ENCODE measurements around the gene BET1.

BET1 gene

DNA sequence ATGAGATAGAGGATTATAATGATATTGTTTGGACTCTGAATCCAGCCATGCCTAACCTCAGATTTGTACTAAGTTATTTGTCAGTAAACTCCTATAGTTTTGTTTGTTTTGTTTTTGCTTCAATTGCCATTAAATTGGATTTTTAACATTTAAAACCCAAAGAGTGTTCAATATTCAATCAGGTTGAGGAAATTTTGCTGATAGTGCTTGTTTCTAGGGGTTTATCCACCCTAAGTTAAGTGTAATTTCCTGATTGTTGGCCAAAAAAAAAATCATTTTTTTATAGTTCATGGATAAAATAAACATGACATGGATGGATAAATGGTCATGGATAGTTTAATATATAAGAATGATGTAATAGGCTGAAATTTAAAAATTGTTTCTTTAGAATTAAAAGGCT, 11.4 kb upstream of the BET1 start:
- Histone ChIP-seq H3K4me3 (ENCODE audit: insufficient read depth, low read depth, low read length) (no peak overlapping the region), H3K36me3 (ENCODE audit: control insufficient read depth, insufficient read depth, low read length) (no peaks in the 10 kb centered on the region), H3K4me1 (ENCODE audit: control insufficient read depth, insufficient read depth, low read length) (no peaks in the 10 kb centered on the region), H3K9me3 (ENCODE audit: control insufficient read depth, low read length) (no peaks in the 10 kb centered on the region), H3K27me3 (ENCODE audit: control insufficient read depth, insufficient read depth, low read length, poor library complexity, severe bottlenecking) (no peaks in the 10 kb centered on the region), H3K27ac (ENCODE audit: insufficient read depth, low read depth, low read length, poor library complexity, severe bottlenecking) (no peak overlapping the region)

DNA sequence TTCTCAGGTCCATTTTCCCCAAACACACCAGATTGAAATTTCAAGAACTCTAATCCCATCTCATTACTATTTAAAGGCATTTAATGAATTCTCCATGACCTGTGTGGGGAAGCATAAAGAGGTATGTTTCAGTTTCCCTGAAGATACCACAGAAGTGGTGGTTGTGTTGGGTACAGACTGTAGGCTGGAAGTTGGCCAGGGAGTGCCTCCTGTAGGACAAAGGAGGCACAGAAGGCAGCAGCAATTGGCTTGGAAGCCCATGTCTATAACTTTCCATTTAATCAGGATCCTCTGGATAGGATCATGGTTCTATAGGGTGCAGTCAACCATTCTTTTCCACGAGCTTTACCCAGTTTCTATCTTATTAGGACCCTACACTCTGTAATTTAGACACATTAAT, 8.6 kb upstream of the BET1 start:
- WGBS, 2 experiments, result 63 to 91% methylated on average over 1 of the region's 1 CpG
- no peak overlapping the region for H3K4me3 ChIP-seq (ENCODE audit: insufficient read depth, low read depth, low read length)
- H3K4me1 ChIP-seq (ENCODE audit: control insufficient read depth, insufficient read depth, low read length), result no peaks in the 10 kb centered on the region
- no peaks in the 10 kb centered on the region for H3K36me3 ChIP-seq (ENCODE audit: control insufficient read depth, insufficient read depth, low read length)
- no peak overlapping the region for H3K27ac ChIP-seq (ENCODE audit: insufficient read depth, low read depth, low read length, poor library complexity, severe bottlenecking)
- no peaks in the 10 kb centered on the region for H3K9me3 ChIP-seq (ENCODE audit: control insufficient read depth, low read length)
- no peaks in the 10 kb centered on the region for H3K27me3 ChIP-seq (ENCODE audit: control insufficient read depth, insufficient read depth, low read length, poor library complexity, severe bottlenecking)

DNA sequence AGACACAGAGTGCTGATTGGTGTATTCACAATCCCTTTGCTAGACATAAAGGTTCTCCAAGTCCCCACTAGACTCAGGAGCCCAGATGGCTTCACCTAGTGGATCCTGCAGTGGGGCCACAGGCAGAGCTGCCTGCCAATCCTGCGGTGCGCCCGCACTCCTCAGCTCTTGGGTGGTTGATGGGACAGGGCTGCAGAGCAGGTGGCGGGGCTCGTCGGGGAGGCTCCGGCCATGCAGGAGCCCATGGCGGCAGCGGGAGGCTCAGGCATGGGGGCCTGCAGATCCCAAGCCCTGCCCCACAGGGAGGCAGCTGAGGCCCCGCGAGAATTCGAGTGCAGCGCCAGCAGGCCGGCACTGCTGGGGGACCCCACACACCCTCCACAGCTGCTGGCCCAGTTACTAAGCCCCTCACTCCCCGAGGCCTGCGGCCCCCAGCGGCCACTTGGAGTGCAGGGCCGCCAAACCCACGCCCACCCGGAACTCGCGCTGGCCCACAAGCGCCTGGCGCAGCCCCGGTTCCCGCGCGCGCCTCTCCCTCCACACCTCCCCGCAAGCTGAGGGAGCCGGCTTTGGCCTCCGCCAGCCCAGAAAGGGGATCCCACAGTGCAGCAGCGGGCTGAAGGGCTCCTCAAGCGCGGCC, 7.7 kb upstream of the BET1 start:
- H3K4me3 ChIP-seq (ENCODE audit: insufficient read depth, low read depth, low read length), result no peak overlapping the region
- 92 to 93% methylated on average over 35 of the region's 35 CpGs for WGBS, 2 experiments
- no peaks in the 10 kb centered on the region for H3K36me3 ChIP-seq (ENCODE audit: control insufficient read depth, insufficient read depth, low read length)
- peaks cover under 1% of the 10 kb centered on the region for H3K27me3 ChIP-seq (ENCODE audit: control insufficient read depth, insufficient read depth, low read length, poor library complexity, severe bottlenecking)
- H3K27ac ChIP-seq (ENCODE audit: insufficient read depth, low read depth, low read length, poor library complexity, severe bottlenecking), result no peak overlapping the region
- no peaks in the 10 kb centered on the region for H3K9me3 ChIP-seq (ENCODE audit: control insufficient read depth, low read length)
- H3K4me1 ChIP-seq (ENCODE audit: control insufficient read depth, insufficient read depth, low read length), result no peaks in the 10 kb centered on the region

DNA sequence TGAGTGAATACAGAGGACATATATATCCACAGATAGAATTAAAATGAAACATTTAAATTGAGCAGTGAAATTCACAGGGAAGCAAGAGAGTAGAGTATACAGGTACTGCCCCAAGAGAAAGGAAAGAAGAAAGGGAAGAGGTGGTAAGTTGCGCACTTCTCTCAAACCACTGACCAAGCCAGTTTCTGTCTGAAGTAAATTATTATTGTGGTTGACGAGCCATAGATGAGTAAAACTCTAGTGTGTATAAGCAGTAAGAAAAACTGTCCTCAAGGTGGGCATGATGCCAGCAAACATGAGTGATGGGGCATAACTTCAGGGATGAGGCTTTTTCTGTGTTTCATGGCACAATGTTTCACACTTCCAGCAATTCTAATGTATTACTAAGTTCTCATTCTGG, 4.4 kb upstream of the BET1 start:
- H3K4me3 ChIP-seq (ENCODE audit: insufficient read depth, low read depth, low read length), result no peak overlapping the region
- H3K27ac ChIP-seq (ENCODE audit: insufficient read depth, low read depth, low read length, poor library complexity, severe bottlenecking), result no peak overlapping the region
- no peaks in the 10 kb centered on the region for H3K4me1 ChIP-seq (ENCODE audit: control insufficient read depth, insufficient read depth, low read length)
- H3K36me3 ChIP-seq (ENCODE audit: control insufficient read depth, insufficient read depth, low read length), result no peaks in the 10 kb centered on the region
- H3K9me3 ChIP-seq (ENCODE audit: control insufficient read depth, low read length), result no peaks in the 10 kb centered on the region
- H3K27me3 ChIP-seq (ENCODE audit: control insufficient read depth, insufficient read depth, low read length, poor library complexity, severe bottlenecking), result peaks cover 8% of the 10 kb centered on the region
- 96 to 97% methylated on average over 2 of the region's 2 CpGs for WGBS, 2 experiments

DNA sequence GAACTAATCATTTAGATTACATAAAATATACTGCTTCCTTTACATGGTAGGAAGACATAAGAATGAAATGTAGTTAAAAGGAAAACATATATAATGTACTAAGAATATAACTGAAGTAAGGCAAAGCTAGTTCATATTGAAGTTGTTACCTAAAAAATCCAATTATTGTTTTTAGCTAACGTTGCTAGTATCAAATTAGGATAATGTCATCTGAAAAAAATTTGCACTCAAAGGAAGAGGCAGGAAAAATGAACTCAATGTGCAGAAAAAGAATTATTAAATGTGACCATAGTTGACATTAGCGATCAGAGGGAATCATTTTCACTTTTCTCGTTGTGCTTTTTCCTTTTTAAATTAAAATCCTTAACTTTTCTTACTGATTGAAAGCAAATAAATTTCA, 1.6 kb upstream of the BET1 start:
- Histone ChIP-seq H3K4me1 (ENCODE audit: control insufficient read depth, insufficient read depth, low read length) (peaks cover 4% of the 10 kb centered on the region), H3K27ac (ENCODE audit: insufficient read depth, low read depth, low read length, poor library complexity, severe bottlenecking) (no peak overlapping the region), H3K27me3 (ENCODE audit: control insufficient read depth, insufficient read depth, low read length, poor library complexity, severe bottlenecking) (peaks cover 8% of the 10 kb centered on the region), H3K4me3 (ENCODE audit: insufficient read depth, low read depth, low read length) (no peak overlapping the region), H3K36me3 (ENCODE audit: control insufficient read depth, insufficient read depth, low read length) (no peaks in the 10 kb centered on the region), H3K9me3 (ENCODE audit: control insufficient read depth, low read length) (no peaks in the 10 kb centered on the region)
- WGBS, 2 experiments, result 97 to 100% methylated on average over 3 of the region's 3 CpGs

DNA sequence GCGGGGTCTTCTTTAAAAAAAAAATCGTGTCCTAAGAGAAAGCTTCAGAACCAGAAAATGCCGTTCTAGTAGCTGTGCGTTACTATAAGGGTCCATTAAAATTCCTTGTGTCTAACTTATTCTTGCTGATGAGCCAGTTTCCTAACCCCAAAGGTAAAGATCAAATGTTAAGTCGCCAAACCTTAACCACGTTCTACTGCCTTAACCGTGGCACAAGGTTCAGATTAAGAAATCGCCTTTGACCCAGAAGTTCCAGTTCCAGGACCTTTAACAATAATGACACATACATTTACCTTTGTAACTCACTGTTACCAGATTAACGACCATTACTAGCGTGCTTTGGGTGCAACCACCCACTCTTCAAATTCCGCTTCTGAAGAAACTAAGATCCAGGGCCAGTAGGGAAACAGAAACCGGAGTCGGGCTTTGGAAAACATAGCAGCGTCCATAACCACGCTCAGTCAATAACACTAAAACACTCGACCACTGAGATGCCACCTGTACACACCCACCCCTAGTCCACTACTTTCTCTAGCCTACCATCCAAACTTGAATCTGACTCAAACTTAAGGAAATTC, 620 bp downstream of the BET1 start:
- Histone ChIP-seq H3K9me3 (ENCODE audit: control insufficient read depth, low read length) (no peaks in the 10 kb centered on the region), H3K27ac (ENCODE audit: insufficient read depth, low read depth, low read length, poor library complexity, severe bottlenecking) (no peak overlapping the region), H3K27me3 (ENCODE audit: control insufficient read depth, insufficient read depth, low read length, poor library complexity, severe bottlenecking) (peaks cover 8% of the 10 kb centered on the region), H3K36me3 (ENCODE audit: control insufficient read depth, insufficient read depth, low read length) (no peaks in the 10 kb centered on the region), H3K4me3 (ENCODE audit: insufficient read depth, low read depth, low read length) (peak overlapping the region; percentile 81), H3K4me1 (ENCODE audit: control insufficient read depth, insufficient read depth, low read length) (peaks cover 4% of the 10 kb centered on the region)
- 16 to 17% methylated on average over 16 of the region's 16 CpGs for WGBS, 2 experiments

DNA sequence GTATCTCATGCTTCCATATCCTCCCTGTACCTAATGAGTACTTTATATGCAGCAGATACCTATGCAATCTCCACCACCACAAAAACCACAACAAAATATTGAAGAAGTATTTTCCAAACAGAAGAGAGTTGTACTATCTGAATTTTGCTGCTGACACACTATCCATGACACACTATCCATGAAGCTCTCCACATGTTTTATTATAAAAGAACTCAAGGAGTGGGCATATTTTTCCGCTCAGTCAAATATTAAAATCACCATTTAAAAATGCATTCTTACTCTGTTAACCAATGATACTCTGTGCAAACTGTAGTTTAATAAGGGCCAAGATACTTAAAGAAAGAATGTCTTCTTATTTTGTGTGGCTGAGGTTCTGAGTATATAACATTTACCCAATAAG, 2.8 kb downstream of the BET1 start:
- Histone ChIP-seq H3K9me3 (ENCODE audit: control insufficient read depth, low read length) (no peaks in the 10 kb centered on the region), H3K27ac (ENCODE audit: insufficient read depth, low read depth, low read length, poor library complexity, severe bottlenecking) (no peak overlapping the region), H3K4me1 (ENCODE audit: control insufficient read depth, insufficient read depth, low read length) (peaks cover 4% of the 10 kb centered on the region), H3K27me3 (ENCODE audit: control insufficient read depth, insufficient read depth, low read length, poor library complexity, severe bottlenecking) (peaks cover 3% of the 10 kb centered on the region), H3K36me3 (ENCODE audit: control insufficient read depth, insufficient read depth, low read length) (no peaks in the 10 kb centered on the region), H3K4me3 (ENCODE audit: insufficient read depth, low read depth, low read length) (no peak overlapping the region)
- 100% methylated on average over 1 of the region's 1 CpG; no CpG with 5 or more reads in 1 of the 2 experiments for WGBS, 2 experiments

DNA sequence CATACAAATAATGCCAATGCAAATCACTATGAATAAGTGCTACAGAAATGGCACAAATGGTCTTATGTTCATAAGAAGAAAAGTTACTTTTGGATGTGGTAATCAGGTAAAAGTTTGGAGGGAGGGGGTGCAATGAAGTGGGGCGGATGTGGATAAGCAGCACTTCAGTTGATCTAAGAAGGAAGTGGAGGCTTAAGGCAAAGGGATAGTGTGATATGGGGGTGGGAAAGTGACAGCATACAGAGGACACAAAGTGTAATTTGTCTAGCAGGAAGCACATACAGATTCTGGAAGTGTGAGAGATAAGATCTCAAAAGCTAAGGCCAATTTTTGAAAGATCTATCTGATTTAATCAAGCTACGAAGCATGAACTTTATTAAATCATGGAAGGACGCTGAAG, 6.3 kb downstream of the BET1 start:
- H3K4me1 ChIP-seq (ENCODE audit: control insufficient read depth, insufficient read depth, low read length), result peaks cover 3% of the 10 kb centered on the region
- 96 to 99% methylated on average over 3 of the region's 3 CpGs for WGBS, 2 experiments
- no peaks in the 10 kb centered on the region for H3K36me3 ChIP-seq (ENCODE audit: control insufficient read depth, insufficient read depth, low read length)

DNA sequence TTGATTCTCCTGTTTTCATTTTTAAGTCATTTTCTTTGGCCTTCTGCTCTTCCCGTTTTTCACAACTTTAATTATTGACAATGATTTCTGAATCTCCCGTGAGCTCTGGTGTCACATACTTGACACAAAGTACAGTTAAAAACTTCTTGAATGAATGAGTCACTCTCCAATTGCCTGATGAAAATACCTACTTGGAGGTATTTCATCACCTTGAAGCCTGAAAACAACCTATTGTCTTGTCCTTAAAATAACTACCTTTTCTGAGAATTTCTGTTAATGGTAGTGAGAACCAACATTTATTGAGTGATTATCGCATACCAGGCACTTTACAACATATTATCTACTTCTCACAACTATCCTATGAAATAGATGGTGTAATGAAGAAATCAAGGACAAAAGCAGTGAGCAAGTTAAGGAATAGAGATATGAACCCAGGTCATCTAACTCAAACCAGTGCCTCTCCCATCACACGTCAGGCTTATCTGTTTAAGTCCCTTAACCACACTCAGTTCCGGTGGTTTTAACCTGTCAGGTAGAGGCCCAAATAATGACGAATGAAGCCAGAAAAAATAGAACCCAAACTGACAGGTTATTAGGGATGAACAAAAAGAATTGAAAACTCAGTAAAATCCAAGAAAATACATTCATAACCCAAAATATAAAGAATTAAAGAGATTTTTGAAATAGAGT, 11.6 kb downstream of the BET1 start:
- 87 to 97% methylated on average over 4 to 5 of the region's 6 CpGs for WGBS, 2 experiments
- H3K9me3 ChIP-seq (ENCODE audit: control insufficient read depth, low read length), result no peaks in the 10 kb centered on the region
- H3K4me3 ChIP-seq (ENCODE audit: insufficient read depth, low read depth, low read length), result no peak overlapping the region
- no peak overlapping the region for H3K27ac ChIP-seq (ENCODE audit: insufficient read depth, low read depth, low read length, poor library complexity, severe bottlenecking)
- no peaks in the 10 kb centered on the region for H3K36me3 ChIP-seq (ENCODE audit: control insufficient read depth, insufficient read depth, low read length)
- H3K27me3 ChIP-seq (ENCODE audit: control insufficient read depth, insufficient read depth, low read length, poor library complexity, severe bottlenecking), result no peaks in the 10 kb centered on the region
- no peaks in the 10 kb centered on the region for H3K4me1 ChIP-seq (ENCODE audit: control insufficient read depth, insufficient read depth, low read length)

More for the DNA sequence above, 6.3 kb downstream of the BET1 start:
- Histone ChIP-seq H3K4me3 (ENCODE audit: insufficient read depth, low read depth, low read length) (no peak overlapping the region), H3K27me3 (ENCODE audit: control insufficient read depth, insufficient read depth, low read length, poor library complexity, severe bottlenecking) (no peaks in the 10 kb centered on the region), H3K27ac (ENCODE audit: insufficient read depth, low read depth, low read length, poor library complexity, severe bottlenecking) (no peak overlapping the region), H3K9me3 (ENCODE audit: control insufficient read depth, low read length) (no peaks in the 10 kb centered on the region)

DNA sequence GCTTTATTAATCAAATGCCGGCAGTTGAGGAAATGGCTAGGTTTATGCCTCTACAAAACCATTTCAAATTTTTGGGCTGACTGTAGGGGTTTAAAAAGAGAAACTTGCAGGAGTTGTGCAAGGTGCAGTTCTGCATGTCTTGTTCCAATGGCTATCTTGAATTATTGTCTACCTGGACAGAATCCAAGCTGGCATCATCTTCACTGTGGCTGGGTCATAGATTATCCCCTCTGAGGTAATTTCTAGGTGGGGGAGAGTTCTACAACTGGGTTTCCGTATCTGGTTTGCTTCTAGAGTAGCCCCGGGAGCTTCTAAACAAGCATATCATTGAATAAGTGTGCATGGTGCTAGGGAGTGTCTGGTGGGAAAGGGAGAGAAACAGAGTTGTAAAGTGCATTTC, 16.9 kb downstream of the BET1 start:
- Histone ChIP-seq H3K27me3 (ENCODE audit: control insufficient read depth, insufficient read depth, low read length, poor library complexity, severe bottlenecking) (no peaks in the 10 kb centered on the region), H3K4me3 (ENCODE audit: insufficient read depth, low read depth, low read length) (no peak overlapping the region), H3K4me1 (ENCODE audit: control insufficient read depth, insufficient read depth, low read length) (no peaks in the 10 kb centered on the region), H3K36me3 (ENCODE audit: control insufficient read depth, insufficient read depth, low read length) (no peaks in the 10 kb centered on the region), H3K9me3 (ENCODE audit: control insufficient read depth, low read length) (no peaks in the 10 kb centered on the region), H3K27ac (ENCODE audit: insufficient read depth, low read depth, low read length, poor library complexity, severe bottlenecking) (no peak overlapping the region)
- 90 to 96% methylated on average over 3 of the region's 3 CpGs for WGBS, 2 experiments

Data from ectodermal cell (in vitro differentiated cells).